ENCODE measurements around the gene LCORL.

GRCh38 chr4:17915439-17915838 lies 106.1 kb downstream of the LCORL start:
- TF ChIP-seq CTCF (IDR thresholded peaks at IDR 0.05), result no peak
- TF ChIP-seq RFX5 (IDR thresholded peaks at IDR 0.05), result no peak
- TF ChIP-seq CEBPB (IDR thresholded peaks at IDR 0.05), result no peak
- TF ChIP-seq HOXA7 (CRISPR knock-in tag; IDR thresholded peaks at IDR 0.05), result no peak

All from A549 (cell line).